ENCODE data around the gene GPR62.

Gene GPR62

GRCh38 chr3:51955893-51956770 is 951 bp downstream of the GPR62 start:
- DNase-seq (ENCODE audit: low spot score) = peak; percentile 92

GRCh38 chr3:51957520-51958205 is 2.5 kb downstream of the GPR62 start:
- DNase-seq (ENCODE audit: low spot score) = no peak

DNA sequence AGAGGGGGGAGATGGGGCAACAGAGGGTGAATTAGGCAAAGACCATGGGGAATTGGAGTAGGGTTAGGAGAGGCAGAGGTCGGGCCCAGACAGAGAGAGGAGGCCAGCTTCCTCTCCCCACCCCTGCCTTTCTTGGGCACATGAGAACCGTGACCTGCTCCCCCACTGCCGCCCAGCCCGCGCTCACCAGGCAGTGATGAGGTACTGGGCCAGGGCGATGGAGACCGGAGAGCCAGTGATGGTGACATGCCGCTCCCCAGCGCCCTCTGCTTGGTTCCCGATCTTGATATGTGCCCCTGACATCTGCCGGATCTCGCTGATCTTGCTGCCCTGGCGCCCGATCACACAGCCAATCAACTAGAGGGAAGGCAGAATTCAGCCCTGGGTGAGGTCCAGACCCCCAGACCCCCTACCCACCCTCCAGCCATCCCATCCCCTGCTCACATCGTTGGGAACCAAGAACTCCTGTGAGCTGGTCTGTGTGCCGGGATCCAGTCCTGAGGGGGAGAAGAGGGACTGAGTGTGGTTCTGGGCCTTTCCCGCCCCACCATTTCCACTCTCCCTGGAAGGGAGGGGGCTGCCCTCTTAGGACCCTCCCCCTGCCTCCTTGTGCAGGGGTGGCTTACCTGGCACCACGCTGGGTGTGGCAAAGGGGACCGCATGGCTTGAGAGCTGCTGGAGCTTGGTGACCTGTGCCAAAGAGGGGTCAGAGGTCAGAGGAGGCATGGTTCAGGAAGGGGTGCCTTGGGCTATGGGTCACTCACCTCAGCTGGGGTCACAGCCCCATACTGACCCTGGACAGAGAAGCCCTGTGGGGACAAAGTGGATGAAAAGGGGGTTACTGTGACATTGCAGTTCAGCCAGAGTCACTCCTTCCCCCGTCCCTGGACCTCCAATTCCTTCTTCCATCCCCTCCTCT is 3.7 kb downstream of the GPR62 start:
- no peak for DNase-seq (ENCODE audit: low spot score)

DNA sequence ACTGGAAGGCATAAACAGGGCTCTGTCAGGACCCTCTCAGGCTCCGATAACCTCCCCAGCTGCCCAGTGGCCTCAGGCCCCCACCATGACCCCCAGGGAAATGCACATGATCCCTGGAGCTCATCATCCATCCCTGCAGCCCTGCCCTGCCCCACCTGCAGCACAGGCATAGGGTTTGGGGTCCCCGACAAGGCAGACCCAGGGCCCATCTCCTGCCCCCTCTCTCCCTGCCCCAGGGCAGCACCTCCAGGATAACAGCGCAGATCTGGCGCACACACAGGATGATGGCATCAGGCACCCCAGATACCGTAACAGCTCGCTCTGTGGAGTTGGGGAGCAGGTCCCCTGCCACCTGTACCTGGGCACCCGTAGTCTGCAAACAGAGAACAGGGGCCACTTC is 4.5 kb downstream of the GPR62 start:
- no peak for DNase-seq (ENCODE audit: low spot score)

GRCh38 chr3:51960386-51960785 is 5.2 kb downstream of the GPR62 start:
- no peak for DNase-seq (ENCODE audit: low spot score)

DNA sequence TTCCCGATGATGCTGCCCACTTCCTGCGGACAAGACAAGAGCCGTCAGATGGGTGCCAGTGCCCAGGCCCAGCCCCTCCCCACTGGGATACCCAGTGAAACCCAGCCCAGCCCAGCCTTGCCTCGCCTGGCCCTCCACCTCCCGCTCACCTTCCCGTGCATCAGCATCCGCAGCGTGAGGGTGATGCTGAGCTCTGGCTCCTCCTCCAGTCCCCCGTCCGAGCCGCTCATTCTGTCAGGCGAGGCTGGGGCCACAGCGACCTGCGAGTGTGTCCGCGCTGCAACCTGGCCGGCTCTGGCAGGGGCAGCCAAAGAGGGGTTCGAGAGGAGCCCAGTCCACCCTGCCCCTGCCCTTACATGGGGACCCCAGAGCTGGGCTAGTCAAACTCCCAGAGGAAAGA is 5.8 kb downstream of the GPR62 start:
- no peak for DNase-seq (ENCODE audit: low spot score)

- no peak for DNase-seq (ENCODE audit: low spot score)
Observed at GRCh38 chr3:51961602-51962569, 6.7 kb downstream of the GPR62 start.

GRCh38 chr3:51962854-51963530 is 7.8 kb downstream of the GPR62 start:
- DNase-seq (ENCODE audit: low spot score) = no peak

GRCh38 chr3:51963951-51964451 is 8.8 kb downstream of the GPR62 start:
- DNase-seq (ENCODE audit: low spot score) = peak; percentile 50

- DNase-seq (ENCODE audit: low spot score) = no peak
Observed at GRCh38 chr3:51964521-51964920, 9.3 kb downstream of the GPR62 start.

GRCh38 chr3:51966016-51966415 is 10.8 kb downstream of the GPR62 start:
- no peak for DNase-seq (ENCODE audit: low spot score)

DNA sequence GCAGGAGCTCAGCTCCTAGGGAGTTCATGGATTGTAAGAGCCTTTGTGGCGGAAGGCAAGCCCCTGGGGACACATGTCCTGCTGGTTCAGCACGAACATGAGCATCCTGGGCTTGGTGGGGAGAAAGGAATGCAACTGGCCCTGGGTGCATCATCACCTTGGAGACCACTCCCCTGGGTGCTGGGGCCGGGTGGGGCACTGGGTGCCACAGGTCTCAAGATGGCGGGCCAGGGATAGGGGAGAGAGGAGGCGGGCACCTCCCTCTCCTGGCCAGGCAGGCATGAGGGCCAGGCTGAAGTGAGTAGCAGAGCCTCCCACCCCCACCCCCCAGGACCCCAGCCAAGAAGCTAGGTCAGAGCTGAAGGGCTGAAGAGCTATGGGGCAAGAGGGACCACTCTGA is 11.3 kb downstream of the GPR62 start:
- DNase-seq (ENCODE audit: low spot score) = no peak

DNA sequence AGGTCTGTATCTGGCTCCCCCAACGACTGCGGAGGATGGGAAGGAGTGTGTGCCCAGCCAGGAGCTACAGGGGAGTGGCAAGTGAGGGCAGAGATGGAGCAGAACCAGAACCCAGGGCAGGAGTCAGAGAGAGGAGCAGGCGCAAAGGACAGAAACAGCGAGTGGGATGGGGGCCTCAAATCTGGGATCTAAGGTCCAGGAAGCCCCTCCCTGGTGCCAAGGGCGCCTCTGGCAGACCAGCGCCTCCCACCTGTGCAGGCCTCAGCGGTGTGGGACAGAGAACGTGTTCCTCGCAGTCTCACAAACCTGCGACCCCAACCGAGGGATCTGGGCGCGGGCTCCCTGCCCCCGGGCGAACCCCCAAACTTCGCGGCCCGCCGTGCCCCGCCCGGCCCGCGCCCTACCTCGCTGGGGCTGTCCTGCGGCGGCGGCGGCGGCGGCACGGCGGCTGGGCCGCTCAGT is 11.8 kb downstream of the GPR62 start:
- no peak for DNase-seq (ENCODE audit: low spot score)

DNA sequence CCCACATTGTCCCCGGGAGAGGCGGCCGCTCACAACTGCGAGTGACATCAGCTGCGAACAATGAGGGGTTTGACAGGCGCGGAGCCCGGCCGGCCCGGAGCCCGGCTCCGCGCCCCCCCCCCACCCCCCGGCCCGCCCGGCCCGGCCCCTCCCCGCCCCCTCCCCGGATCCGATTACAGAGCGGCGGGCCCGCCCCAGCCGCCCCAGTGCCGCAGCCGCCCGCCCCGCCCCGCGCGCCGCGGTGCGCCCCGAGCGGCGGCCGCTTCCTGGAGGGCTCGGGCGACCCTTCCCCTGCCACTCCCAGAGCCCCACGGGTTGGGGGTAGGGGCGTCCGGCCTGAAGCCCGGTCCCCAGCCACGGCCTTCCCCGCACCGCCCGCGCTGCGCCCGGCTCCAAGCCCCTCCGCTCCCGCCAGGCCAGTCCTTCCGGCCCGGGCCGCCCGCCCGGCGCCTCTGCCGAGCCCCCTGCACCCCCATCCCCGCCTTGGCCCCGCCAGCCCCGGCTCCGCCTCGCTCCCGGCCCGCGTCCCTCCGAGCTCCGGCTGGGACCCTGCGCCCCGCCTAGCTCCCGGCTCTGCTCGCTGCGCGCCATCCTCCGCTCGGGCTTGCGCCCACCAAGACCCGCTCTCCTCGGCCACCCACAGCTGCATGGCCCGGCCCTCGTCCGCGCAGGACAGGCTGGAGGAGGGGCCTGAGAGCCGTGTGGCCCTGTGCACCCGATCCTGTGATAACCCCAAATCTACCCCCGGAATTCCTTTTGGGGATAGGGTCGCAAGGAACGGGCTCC is 12.4 kb downstream of the GPR62 start, which contains the start of gene PCBP4:
Gene PCBP4 (minus strand): TSS at position 71 of the 786 bp plus-strand sequence. CDS start 6,214 bp downstream, outside the sequence.
- peak; percentile 83 for DNase-seq (ENCODE audit: low spot score)

- peak; percentile 52 for DNase-seq (ENCODE audit: low spot score)
Observed at GRCh38 chr3:51968170-51968775, 13.1 kb downstream of the GPR62 start.

- no peak for DNase-seq (ENCODE audit: low spot score)
Observed at GRCh38 chr3:51968883-51969678, 13.9 kb downstream of the GPR62 start.

DNA sequence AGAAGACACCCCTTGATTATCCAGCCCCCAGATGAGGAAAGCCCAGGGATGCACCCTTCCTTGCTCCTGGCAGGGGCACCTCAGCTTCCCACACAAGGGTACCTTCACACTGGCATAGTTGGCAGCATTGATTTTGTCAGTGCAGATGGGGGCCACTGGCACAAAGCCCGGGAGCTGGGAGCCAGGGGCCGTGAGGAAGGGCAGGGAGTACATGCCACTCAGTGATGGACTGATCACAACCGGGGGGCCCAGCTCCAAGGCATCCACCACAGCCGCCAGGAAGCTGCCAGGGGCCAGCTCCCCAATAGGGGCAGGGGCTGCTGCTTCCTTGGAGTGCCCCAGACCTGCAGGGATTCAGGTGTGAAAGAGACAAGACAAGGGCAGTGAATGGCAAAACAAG is 14.7 kb downstream of the GPR62 start:
- no peak for DNase-seq (ENCODE audit: low spot score)
